Heart right ventricle (tissue), 16 donors: ENCODE measurements around the gene HIF1AN. TPM values are rescaled to one million over a fixed set of nuclear protein-coding genes. Genes with fewer than 3 reads are reported as not detected.

ENCODE experiments used
- ATAC-seq, 8 donors: fragments of 200-7000 bp; cut with Tn5 transposase; one replicate each; pipeline ENCODE4 v1.9.1; 2020; ENCODE audit warnings: mild to moderate bottlenecking in 8 of 8, moderate library complexity in 8 of 8, moderate number of reproducible peaks in 1 of 8
- DNase-seq, 2 donors: peaks; one replicate each; pipeline ENCODE4 v3.0.0-alpha.2; 2020
- H3K27ac ChIP-seq, 10 donors: fragments of 200-600 bp; sonication (generic) in 2 of 10; one replicate each; pipeline versions ENCODE4 v1.5.0 to v1.8.0; 2020 to 2022; ENCODE audit warnings: mild to moderate bottlenecking in 3 of 10
- H3K27me3 ChIP-seq, 7 donors: fragments of 200-600 bp; one replicate each; pipeline ENCODE4 v1.8.0; 2021 to 2022; ENCODE audit warnings: mild to moderate bottlenecking in 2 of 7
- H3K36me3 ChIP-seq, 9 donors: fragments of 200-600 bp; sonication (generic) in 1 of 9; one replicate each; pipeline versions ENCODE4 v1.5.0 to v1.8.0; 2020 to 2022; ENCODE audit warnings: mild to moderate bottlenecking in 2 of 9
- H3K4me1 ChIP-seq, 9 donors: fragments of 200-600 bp; sonication (generic) in 1 of 9; one replicate each; pipeline versions ENCODE4 v1.5.0 to v1.8.0; 2020 to 2022; ENCODE audit warnings: mild to moderate bottlenecking in 4 of 9
- H3K4me3 ChIP-seq, 10 donors: fragments of 200-600 bp; sonication (generic) in 2 of 10; one replicate each; pipeline versions ENCODE4 v1.5.0 to v1.8.0; 2020 to 2022; ENCODE audit warnings: mild to moderate bottlenecking in 7 of 10, moderate library complexity in 2 of 10
- H3K9me3 ChIP-seq, 11 donors: fragments of 200-600 bp in 10 of 11; sonication (generic) in 2 of 11; one replicate each; pipeline versions ENCODE4 v1.5.0 to v1.8.0; 2013 to 2022; ENCODE audit warnings: mild to moderate bottlenecking in 2 of 11, control low read depth in 1 of 11, moderate library complexity in 1 of 11
- CTCF ChIP-seq, 9 donors: fragments of 200-600 bp; sonication (generic) in 2 of 9; IDR thresholded peaks; one replicate each; pipeline versions ENCODE4 v1.5.0 to v1.8.0; 2021 to 2022; ENCODE audit warnings: antibody characterized with exemption in 9 of 9, mild to moderate bottlenecking in 5 of 9, moderate library complexity in 1 of 9
- WGBS, 2 donors: extraction: QIAGEN DNeasy Blood & Tissue Kit; methylation state at CpG; one replicate each; pipeline ENCODE4 v1.1.7; 2013; ENCODE audit warnings: inconsistent platforms in 1 of 2; 5-methylcytosine and 5-hydroxymethylcytosine counted together
- intact Hi-C, 10 donors: fragments of 100-400 bp; cut with DNase I; formaldehyde crosslinking; loops; one replicate each; pipeline versions ENCODE4 v1.11.1 to v1.14.2; 2022
- polyA plus RNA-seq, 2 donors: library from polyadenylated mRNA; stranded (reverse); fragments of 200-250 nt; gene quantifications; one replicate each; pipeline ENCODE4 v1.2.3, GENCODE V29; 2013
- total RNA-seq, 10 donors: library from RNA; stranded (reverse); fragmentation: NEBNext Ultra II Directional in 3 of 10; extraction: Animal tissue kit (Norgen Biotek cat#: 25700) in 3 of 10; gene quantifications; one replicate each; pipeline versions ENCODE4 v1.2.1 to v1.2.4, GENCODE V29; 2021 to 2023
- donor health status: Arrhythmogenic right ventricular cardiomyopathy.
- donor health status: ischemic (EF 13 %, LVEDD 7.1; RV severe dilation, severe dysfunction).
- donor health status: healthy with polysubstance abuse.
- donor health status: DM: no; HTN: yes; CAD: no.
- donor health status: DM: no; HTN: no; CAD: no.
- donor health status: ischemic (EF 25% LVEDD 6.9; RV normal size, moderate dysfunction).
- donor health status: ischemic (EF 25% LVEDD 5.7; RV mildly dilated, moderate dysfunction).
- donor health status: healthy.
- donor health status: DM: yes; HTN: yes; CAD: no.
- donor health status: Ischemic cardiomyopathy.
- donor health status: ischemic (EF 35%, LVEDD 5.7; RV mildly dilated, moderate dysfunction).
- donor health status: nonischemic (EF 11% LVEDD 7.7; RV severe dilation, severe dysfunction).
- donor health status: DM: yes; HTN: yes; CAD: no.
- donor health status: PGD.
- donor health status: ischemic (EF 29% LVEDD 5.4; RV normal size, mild dysfunction).
- donor health status: nonischemic (EF 23%, LVEDD 6.1; RV moderate dilation, normal function).

Gene HIF1AN
- total and polyA plus RNA-seq, 12 donors, result 7.1 to 66.8 (median 48.4) TPM

GRCh38 chr10:100508266-100508665, 27.5 kb upstream of the HIF1AN start:
- peak overlapping the region in 1 of 10 donors; percentile 57 for H3K27ac ChIP-seq
- WGBS, 2 donors, result 79 to 81% methylated on average over 1 of the region's 1 CpG
- peaks cover 0 to 35% (median 0%) of the 10 kb centered on the region in 9 donors for H3K4me1 ChIP-seq
- DNase-seq (no peak), ATAC-seq (no peak)
- no peaks in the 10 kb centered on the region for H3K27me3 ChIP-seq
- no peak overlapping the region for H3K4me3 ChIP-seq
- H3K36me3 ChIP-seq, result peaks cover 0 to 91% (median 13%) of the 10 kb centered on the region in 9 donors
- no peaks in the 10 kb centered on the region for H3K9me3 ChIP-seq
- no peak for TF ChIP-seq CTCF (IDR thresholded peaks at IDR 0.05)
- intact Hi-C loops, result loop anchor here in 1 of 10 donors (10.0 kb wide), 1 partner anchor 73 kb away; no protein-coding TSS in a partner anchor

- H3K4me3 ChIP-seq, result no peak overlapping the region
- peak in 1 of 8 donors; percentile 16 for ATAC-seq
- peaks cover 0 to 35% (median 0%) of the 10 kb centered on the region in 9 donors for H3K4me1 ChIP-seq
- WGBS, 2 donors, result 58 to 60% methylated on average over 3 of the region's 3 CpGs
- TF ChIP-seq CTCF (IDR thresholded peaks at IDR 0.05), result peak in 5 of 9 donors; percentile 17 to 52 (median 29)
- H3K27me3 ChIP-seq, result no peaks in the 10 kb centered on the region
- intact Hi-C loops, result loop anchor here in 1 of 10 donors (10.0 kb wide), 1 partner anchor 74 kb away; no protein-coding TSS in a partner anchor
- no peak for DNase-seq
- peak overlapping the region in 1 of 10 donors; percentile 57 for H3K27ac ChIP-seq
- H3K36me3 ChIP-seq, result peaks cover 0 to 87% (median 13%) of the 10 kb centered on the region in 9 donors
- no peaks in the 10 kb centered on the region for H3K9me3 ChIP-seq
Observed at GRCh38 chr10:100508691-100509150, 27.0 kb upstream of the HIF1AN start.

- no peak for TF ChIP-seq CTCF (IDR thresholded peaks at IDR 0.05)
Observed at GRCh38 chr10:100509241-100509840, 26.4 kb upstream of the HIF1AN start.

GRCh38 chr10:100510533-100511308, 25.0 kb upstream of the HIF1AN start:
- no peaks in the 10 kb centered on the region for H3K9me3 ChIP-seq
- H3K27me3 ChIP-seq, result no peaks in the 10 kb centered on the region
- 88 to 91% methylated on average over 7 of the region's 7 CpGs for WGBS, 2 donors
- DNase-seq, result no peak
- peaks cover 0 to 81% (median 6%) of the 10 kb centered on the region in 9 donors for H3K36me3 ChIP-seq
- no peak for TF ChIP-seq CTCF (IDR thresholded peaks at IDR 0.05)
- ATAC-seq, result peak in 3 of 8 donors; percentile 11 to 38 (median 25)
- H3K4me1 ChIP-seq, result peaks cover 0 to 35% (median 0%) of the 10 kb centered on the region in 9 donors
- H3K27ac ChIP-seq, result peak overlapping the region in 1 of 10 donors; percentile 57
- intact Hi-C loops, result loop anchor here in 4 of 10 donors (10.0 kb wide), 3 partner anchors 76 to 176 kb away; partner anchors contain the start of genes PKD2L1 (in 2 of the 4) and SCD (in 1 of the 4)
- H3K4me3 ChIP-seq, result no peak overlapping the region

More at GRCh38 chr10:100509241-100509840, 26.4 kb upstream of the HIF1AN start:
- Histone ChIP-seq H3K4me3 (no peak overlapping the region), H3K9me3 (no peaks in the 10 kb centered on the region), H3K27me3 (no peaks in the 10 kb centered on the region), H3K36me3 (peaks cover 0 to 81% (median 13%) of the 10 kb centered on the region in 9 donors), H3K4me1 (peaks cover 0 to 35% (median 0%) of the 10 kb centered on the region in 9 donors), H3K27ac (peak overlapping the region in 1 of 10 donors; percentile 57)
- 55 to 69% methylated on average over 8 of the region's 8 CpGs for WGBS, 2 donors
- ATAC-seq (no peak), DNase-seq (no peak)
- intact Hi-C loops, result loop anchor here in 1 of 10 donors (10.0 kb wide), 1 partner anchor 75 kb away; no protein-coding TSS in a partner anchor
